ENCODE measurements around the gene C2CD3.
"Not testable (repeated sequence)": the region's sequence is repeated elsewhere in the genome, so short reads cannot be mapped to it uniquely, and the experiment has no call there.

Gene C2CD3

DNA sequence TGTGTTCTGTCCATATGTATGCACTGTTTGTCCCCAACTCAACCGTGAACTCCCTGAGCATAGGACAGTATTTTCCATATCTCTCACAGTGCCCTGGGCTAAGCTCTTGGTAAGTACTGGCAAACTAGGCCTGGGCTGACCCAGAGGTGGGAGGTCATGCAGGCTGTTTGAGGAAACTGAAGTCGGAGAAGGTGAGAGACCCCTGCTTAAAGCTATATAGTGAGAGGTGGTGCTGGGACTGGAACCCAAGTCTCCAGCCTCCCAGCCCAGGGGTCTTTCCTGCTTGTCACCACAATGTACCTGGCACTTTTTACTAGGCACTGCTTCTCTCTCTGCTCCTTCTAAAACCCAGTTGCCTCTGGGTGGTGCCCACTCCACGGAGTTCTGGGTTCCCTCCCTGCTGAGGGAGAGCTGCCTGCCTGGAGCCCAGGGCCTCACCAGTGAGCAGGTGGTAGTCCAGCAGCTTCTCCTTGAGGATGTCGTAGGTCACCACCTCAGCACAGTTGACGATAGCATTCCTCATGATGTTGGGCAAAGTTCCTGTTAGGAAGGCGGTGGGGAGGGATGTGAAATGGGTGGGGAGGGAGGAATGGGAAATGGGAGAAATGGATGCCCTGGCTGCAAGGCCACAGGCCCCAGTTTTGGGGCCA lies 166.6 kb downstream of the C2CD3 start:
- FAIRE-seq = no peak

- FAIRE-seq = no peak
Observed at GRCh38 chr11:74002832-74003231, 168.0 kb downstream of the C2CD3 start.

GRCh38 chr11:74001822-74002286 lies 168.9 kb downstream of the C2CD3 start:
- FAIRE-seq = no peak

- FAIRE-seq = no peak
Observed at GRCh38 chr11:74000307-74001133, 170.3 kb downstream of the C2CD3 start.

- FAIRE-seq = no peak
Observed at GRCh38 chr11:73999581-74000306, 171.1 kb downstream of the C2CD3 start.

DNA sequence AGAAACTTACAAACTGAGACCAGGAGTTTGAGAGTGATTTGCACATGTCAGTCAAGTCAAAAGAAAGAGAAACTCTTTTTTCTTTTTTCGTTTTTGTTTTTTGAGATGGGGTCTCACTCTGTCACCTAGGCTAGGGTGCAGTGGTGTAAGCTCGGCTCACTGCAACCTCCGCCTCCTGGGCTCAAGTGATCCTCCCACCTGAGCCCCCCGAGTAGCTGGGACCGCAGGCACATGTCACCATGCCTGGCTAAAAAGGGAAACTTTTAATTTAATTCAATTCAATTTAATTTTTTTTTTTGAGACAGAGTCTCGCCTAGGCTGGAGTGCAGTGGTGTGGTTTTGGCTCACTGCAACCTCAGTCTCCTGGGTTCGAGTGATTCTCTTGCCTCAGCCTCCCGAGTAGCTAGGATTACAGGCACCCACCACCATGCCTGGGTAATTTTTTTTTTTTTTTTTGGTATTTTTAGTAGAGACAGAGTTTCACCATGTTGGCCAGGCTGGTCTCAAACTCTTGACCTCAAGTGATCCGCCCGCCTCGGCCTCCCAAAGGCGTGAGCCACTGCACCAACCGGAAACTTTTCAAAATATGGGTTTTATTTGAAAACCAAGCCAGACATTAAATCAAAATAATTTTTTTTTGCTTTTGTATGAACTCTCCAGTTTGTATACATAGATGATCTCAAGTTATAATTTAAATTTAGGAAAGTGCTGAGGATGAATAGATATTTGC lies 171.8 kb downstream of the C2CD3 start:
- FAIRE-seq = no peak

DNA sequence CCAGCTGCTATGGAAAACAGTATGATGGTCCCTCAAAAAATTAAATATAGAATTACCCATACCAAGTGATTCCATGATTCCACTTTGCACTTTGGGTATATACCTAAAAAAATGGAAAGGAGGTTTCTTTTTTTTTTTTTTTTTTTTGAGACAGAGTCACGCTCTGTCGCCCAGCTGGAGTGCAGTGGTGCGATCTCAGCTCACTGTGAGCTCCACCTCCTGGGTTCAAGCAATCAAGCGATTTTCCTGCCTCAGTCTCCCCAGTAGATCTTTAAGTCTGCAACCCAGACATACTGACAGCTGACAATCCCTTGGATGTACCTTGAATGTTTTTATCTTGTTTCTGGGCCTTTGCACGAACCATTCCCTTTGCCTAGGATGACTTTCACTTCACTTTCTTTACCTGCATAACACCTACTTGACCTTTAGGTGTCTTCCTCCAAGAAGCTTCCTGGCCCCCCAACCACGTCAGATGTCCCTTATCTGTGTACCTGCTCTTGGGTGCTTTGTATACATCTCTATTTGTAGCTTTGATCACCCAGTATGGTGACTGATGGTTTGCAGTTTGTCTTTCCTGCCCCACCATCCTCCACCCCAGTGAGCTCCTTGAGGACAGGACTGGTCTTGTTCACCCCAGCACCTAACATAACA lies 173.6 kb downstream of the C2CD3 start:
- FAIRE-seq = no peak

GRCh38 chr11:73996161-73996747 lies 174.5 kb downstream of the C2CD3 start:
- FAIRE-seq = no peak

DNA sequence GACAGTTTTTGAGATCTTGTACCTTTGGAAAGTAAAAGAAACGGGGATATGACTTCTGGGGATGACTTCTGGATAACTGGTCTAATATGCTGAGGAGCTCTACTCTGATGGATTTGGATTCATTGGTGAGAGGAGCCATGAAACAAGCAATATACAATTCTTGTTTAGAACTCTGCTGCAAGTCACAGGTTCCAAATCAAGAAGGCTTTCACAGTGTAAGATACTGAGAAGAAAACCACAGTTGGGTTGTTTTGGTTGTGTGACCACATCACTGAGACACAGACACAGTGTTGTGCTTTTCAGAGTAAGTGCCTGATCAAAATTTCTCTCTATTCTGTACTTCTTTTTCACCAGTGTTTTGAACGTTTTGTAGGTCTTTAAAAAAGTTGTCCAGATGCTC lies 175.1 kb downstream of the C2CD3 start:
- FAIRE-seq = no peak

DNA sequence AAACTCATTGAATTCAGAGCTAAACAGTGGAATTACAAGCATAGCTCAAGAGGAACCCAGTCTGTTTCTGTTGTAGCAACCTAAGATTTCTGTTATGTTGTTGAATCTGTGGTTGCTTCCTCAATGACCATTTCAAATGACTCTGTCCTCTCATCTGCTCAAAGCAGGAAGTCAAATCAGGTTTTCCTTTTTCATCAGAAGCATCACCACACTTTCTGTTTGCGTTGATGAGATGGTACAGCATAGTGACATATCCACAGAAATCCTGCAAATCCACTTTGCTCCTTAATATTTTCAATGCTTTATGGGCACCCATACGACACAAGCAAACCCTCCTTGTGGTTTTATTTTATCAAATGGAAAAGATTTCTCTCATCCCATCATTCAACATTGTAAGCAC lies 175.6 kb downstream of the C2CD3 start:
- no peak for FAIRE-seq

GRCh38 chr11:73991471-73992006 lies 179.3 kb downstream of the C2CD3 start:
- no peak for FAIRE-seq

GRCh38 chr11:73990730-73991129 lies 180.1 kb downstream of the C2CD3 start:
- FAIRE-seq = no peak

- no peak for FAIRE-seq
Observed at GRCh38 chr11:73989156-73989555, 181.6 kb downstream of the C2CD3 start.

GRCh38 chr11:73988227-73988626 lies 182.6 kb downstream of the C2CD3 start:
- FAIRE-seq = no peak

GRCh38 chr11:73985661-73986060 lies 185.1 kb downstream of the C2CD3 start:
- not testable (repeated sequence) for FAIRE-seq

- no peak for FAIRE-seq
Observed at GRCh38 chr11:73983741-73984538, 186.9 kb downstream of the C2CD3 start.

DNA sequence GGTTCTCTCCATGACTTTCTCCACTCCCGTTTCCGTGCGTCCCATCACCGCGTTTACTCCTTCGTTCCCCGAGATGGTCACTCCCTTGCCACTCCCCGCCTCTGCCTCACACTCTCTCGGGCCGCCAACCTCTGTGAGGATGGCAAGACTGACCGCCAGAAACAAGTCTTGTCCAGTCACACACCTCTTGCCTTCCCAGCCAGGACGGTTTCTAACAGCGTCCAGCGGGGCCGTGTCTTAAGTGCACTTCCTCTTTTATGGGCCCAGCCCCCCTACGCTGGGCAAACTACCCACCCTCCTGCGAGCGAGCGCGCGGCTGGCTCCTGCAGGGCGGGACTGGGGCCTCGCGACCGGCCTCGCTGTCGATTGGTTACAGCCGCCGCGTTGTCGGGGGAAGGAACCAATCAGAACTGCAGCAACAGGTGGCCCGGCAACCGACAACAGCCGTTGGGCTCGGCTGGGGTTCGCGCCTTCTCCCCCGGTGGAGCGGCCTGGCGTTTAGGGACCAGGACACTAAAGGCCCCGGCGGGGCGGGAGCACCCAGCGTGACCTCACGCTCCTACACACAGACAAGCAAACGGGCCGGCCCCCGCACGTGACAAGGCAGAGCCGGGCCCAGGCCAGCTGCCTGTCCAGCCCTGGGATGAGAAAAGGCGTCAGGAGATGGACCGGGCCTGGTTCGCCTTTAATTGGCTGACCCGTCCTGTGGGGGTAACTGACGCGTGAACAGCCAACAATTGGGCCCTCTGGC lies 187.6 kb downstream of the C2CD3 start:
- no peak for FAIRE-seq

GRCh38 chr11:73982595-73982989 lies 188.2 kb downstream of the C2CD3 start, which contains the start of gene UCP2:
UCP2 (minus strand) TSS chr11:73982843; CDS start chr11:73978378, 4,465 bp downstream.
- no peak for FAIRE-seq

- FAIRE-seq = no peak
Observed at GRCh38 chr11:73981051-73981805, 189.6 kb downstream of the C2CD3 start.
